D721Med (cell line): ENCODE measurements around the gene IRX2.

Experiments used
- DNase-seq: peaks from one replicate; pipeline ENCODE4 v3.0.0; 2011; ENCODE audit warnings: low spot score; ENCODE audit not compliant: insufficient read length
- FAIRE-seq: peaks from 2 replicates; lab custom pipeline; 2011; peaks lifted over from hg19 to GRCh38; lab: Jason Lieb, UNC
- TF ChIP-seq, protein P1 (sequence below): IDR thresholded peaks from 2 replicates; pipeline ENCODE4 v1.5.1; 2012; ENCODE audit warnings: mild to moderate bottlenecking, control low read depth; ENCODE audit not compliant: insufficient read depth; ENCODE audit errors: missing control alignments

The IRX2 gene

DNA sequence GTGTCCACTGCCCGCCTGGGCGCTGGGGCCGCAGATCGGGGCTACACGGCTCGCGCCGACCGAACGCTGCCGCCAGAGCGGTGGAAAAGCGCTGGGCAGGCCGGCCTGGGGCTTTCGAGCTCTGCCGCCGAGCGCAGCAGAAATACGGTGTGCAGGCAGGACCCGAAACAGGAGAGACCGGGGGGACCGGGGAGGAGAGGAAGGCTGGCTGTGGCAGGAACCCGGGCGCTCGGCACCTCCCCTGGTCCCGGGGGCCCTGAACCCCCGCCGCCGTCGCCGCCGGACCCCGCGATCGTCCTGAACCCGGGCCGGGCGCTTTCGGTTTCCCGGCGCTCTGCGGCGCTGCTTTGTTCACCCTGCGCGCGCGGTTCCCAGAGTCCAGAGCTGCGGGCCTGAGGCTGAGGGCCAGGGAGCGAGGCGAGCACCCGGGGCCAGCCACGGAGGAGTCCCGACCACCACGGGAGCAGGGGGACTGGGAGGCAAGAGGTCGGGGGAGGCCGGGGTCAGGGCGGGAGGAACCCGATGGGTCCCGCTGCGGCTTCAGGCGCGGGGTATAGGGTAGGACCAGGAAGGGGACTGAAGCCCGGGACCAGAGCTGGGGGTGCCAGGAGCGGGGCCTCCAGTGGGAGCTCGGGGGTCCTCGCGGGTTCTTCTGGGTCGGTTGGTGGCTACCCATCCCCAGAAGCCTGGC lies 12.0 kb downstream of the IRX2 start:
- FAIRE-seq (no peak), DNase-seq (no peak)
- TF ChIP-seq, protein P1, sequence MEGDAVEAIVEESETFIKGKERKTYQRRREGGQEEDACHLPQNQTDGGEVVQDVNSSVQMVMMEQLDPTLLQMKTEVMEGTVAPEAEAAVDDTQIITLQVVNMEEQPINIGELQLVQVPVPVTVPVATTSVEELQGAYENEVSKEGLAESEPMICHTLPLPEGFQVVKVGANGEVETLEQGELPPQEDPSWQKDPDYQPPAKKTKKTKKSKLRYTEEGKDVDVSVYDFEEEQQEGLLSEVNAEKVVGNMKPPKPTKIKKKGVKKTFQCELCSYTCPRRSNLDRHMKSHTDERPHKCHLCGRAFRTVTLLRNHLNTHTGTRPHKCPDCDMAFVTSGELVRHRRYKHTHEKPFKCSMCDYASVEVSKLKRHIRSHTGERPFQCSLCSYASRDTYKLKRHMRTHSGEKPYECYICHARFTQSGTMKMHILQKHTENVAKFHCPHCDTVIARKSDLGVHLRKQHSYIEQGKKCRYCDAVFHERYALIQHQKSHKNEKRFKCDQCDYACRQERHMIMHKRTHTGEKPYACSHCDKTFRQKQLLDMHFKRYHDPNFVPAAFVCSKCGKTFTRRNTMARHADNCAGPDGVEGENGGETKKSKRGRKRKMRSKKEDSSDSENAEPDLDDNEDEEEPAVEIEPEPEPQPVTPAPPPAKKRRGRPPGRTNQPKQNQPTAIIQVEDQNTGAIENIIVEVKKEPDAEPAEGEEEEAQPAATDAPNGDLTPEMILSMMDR: no peak

DNA sequence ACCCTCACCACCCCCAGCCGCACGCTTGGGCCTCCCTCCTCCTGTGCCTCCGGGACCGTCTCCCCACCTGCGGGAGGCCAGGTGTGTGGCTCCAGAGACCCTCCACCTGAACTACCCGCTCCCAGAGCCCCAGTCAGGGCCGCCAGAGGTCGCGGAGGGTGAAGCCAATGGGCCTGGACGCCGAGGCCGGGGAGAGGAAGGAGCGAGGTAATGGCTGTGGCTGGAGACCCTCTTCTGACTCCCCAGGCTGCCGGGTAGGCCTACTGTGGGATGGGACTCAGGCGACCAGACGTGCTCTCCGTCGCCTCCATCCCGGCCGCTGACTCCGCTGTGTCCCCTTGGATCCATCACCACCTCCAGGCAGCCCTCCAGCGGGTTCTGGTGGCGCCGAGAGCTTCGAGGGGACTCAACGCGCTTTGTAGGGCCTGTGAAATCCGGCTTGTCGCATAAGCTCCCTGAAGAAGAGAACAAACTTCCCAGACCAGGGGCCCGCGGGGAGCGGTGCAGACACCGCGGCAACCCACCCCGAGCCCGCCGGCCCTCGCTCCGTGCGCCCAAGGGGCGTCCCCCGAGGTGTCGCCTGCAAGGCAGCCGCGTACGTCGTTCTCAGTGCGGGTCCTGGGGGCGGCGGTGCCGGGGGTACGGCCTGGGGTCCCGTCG lies 12.6 kb downstream of the IRX2 start:
- TF ChIP-seq, protein P1: no peak
- DNase-seq (no peak), FAIRE-seq (no peak)

DNA sequence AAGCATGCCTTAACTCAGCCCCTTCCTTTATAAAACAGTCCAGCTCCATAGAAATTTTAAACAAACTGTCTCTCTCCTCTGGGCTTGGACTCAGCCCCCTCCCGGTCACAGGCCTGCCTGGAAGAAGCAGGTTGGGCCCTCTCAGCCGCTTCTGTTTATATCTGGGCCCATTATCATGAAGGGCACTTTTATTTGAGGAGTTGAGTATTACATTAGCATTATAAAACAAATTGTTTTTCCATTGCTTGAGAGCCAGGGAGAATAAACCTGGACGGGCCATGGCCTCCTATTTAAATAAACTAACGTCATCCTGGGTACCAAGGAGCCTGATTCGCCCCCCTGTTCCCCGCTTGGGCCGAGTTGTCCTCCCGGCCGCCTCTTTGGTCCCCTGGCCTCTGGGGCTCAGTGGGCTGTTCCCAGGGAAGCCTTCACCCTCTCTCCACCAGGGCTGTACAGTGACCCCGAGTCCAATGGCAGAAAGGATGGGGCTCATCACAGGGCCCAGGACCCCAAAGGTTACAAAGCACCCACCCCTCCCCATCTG lies 13.2 kb downstream of the IRX2 start:
- DNase-seq (no peak), FAIRE-seq (no peak)
- TF ChIP-seq, protein P1: no peak

DNA sequence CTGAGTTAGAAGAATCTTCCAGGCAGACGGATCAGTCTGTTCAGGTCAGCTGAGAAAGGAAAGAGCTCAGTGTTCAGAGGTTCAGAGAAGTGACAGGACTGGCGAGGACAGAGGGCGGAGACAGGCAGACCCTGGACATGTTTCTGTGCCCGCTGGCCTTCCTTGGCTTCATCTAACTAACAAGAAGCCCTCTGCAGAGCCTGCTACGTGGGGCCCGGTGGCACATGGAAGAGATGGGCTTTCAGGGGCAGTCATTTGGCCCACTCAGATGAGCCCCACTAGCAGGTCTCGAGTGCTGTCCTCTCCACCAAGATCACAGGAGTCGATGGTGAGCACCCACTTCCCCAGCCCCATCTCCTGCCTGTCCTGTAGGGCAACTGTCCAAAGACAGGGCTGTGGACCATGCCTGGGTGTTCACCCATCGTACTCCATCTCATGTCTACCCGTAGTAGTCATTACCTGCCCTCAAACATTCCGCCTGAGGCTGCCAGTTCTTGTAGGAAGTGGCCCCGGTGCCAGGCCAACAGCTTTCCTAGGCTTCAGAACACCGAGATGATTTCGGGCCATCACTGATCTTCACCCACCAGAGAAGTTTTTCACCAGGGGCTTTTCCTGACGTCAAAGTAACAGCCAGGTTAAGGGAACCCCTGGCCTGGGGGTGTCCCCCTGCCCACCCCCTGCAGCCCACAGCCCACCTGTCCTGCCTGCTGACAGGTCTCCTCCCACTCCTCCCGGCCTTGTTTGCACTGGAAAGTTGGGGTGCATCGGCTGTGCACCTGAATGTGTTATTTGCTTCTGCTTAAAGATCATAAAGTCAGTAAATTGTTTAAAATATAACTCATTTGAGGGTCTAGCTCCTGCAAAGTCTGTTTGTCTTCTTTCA lies 14.0 kb downstream of the IRX2 start:
- TF ChIP-seq, protein P1: no peak
- DNase-seq: no peak
- FAIRE-seq: no peak

DNA sequence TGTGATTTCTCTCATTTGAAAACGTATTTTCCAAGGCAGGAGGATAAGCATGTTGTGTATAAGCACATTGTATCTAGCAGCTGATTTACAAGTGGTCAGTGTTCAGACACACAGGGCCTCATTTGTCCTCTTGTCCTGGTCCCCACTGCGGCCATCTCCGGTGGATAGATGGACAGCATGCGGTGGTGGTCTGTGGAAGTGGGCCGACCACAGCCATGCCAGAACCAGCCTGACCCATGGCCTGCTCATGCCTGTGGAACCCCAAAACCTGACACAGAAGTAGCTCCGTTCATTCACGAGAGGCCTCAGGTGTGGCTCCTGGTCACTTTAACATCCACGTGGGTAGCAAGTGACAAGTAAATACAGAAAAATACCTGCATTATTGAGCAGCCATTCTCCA lies 14.6 kb downstream of the IRX2 start:
- FAIRE-seq (no peak), DNase-seq (no peak)
- TF ChIP-seq, protein P1: no peak

DNA sequence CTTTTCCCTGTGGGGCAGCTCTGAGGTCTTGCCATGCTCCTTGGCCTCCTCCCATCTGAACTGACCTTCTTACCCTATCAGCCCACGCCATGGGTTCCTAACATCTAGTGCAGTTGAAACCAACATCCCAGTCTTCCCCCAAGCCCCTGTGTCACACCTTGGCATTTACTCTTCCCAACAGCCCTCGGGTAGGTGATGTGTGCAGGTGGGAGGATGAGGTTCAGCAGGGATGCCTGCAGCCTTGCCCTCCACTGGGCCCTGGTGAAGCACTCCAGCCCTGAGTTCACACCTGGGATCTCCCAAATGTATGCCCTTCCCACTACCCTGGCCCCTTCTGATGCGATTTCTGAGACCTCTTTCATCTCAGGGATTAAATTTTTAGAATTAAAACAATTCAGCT lies 15.5 kb downstream of the IRX2 start:
- TF ChIP-seq, protein P1: no peak
- FAIRE-seq (no peak), DNase-seq (no peak)
